CD4-positive, alpha-beta T cell treated with Interleukin-1 beta for 1 hour (primary cell): ENCODE results near the gene MTMR10.

ENCODE experiments used
- DNase-seq, 2 donors: peaks; one replicate each; pipeline ENCODE4 v3.0.0-alpha.2; 2020 to 2022

Gene MTMR10

DNA sequence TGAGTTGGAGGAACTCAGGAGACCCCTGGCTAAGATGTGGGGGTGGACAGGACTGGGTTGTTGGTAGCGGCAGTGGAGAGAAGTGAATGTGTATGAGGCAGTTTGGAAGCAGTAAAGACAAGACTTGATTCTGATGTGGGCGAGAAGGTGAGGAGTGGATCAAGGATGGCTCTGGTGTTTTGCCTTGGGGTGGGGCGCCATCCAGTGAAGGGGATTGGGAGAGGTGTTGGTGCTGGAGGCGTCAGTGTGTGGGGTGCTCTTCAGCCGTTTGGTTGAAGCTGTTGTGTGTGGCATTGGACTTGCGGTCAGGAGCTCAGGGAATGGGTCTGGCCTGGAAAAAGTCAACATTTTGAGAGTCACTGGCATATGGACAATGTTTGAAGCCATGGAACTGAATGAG is 74.4 kb downstream of the MTMR10 start:
- DNase-seq = no peak

DNA sequence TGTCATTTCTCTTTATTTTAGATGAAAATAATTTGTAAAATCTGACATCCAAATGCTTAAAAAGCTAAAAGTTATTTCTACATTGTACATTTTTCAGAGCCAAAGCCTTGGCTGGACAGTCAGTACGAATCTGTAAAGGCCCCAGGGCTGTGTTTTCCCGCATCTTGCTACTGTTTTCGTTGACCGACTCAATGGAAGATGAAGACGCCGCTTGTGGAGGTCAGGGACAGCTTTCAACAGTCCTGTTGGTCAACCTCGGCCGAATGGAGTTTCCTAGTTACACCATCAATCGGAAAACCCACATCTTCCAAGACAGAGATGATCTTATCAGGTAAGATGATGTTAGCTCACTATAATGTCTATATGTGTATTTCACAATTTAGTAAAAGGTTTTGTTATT is 77.7 kb downstream of the MTMR10 start:
- DNase-seq = no peak

DNA sequence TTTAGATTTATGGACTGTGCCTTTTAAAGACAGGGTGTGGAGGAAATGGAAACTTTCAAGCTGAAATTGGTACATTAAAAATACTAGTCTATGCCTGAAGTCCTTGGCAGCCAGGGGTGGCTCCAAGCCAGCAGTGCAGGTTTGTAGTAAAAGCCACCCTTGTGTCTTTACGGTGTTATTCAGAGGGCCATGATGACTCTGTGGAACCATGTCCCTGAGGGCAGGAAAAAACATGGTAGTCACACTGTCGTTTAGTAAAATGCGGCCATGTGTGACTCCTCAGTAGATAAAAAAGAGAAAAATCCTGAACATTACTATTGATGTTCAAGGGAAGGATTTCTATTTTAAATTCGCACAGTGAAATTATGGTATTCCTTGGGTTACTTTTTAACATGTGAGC is 85.1 kb downstream of the MTMR10 start:
- DNase-seq = no peak

- no peak for DNase-seq
These were observed 85.6 kb downstream of the MTMR10 start for GRCh38 chr15:30905821-30906220.

DNA sequence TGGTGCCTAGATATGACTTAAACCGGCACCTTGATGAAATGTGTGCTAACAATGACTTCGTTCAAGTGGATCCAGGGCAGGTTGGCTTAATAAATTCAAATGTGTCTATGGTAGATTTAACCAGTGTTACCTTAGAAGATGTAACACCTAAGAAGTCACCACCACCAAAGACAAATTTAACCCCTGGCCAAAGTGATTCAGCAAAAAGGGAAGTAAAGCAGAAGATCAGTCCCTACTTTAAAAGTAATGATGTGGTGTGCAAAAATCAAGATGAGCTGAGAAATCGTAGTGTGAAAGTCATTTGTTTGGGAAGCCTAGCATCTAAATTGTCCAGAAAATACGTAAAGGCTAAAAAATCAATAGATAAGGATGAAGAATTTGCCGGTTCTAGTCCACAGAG is 86.6 kb downstream of the MTMR10 start:
- no peak for DNase-seq

- DNase-seq = peak; percentile 66 to 75
These were observed 87.8 kb downstream of the MTMR10 start, which contains the start of gene FAN1 for GRCh38 chr15:30903497-30904187. FAN1 (plus strand) TSS chr15:30903915; CDS start chr15:30904664, 749 bp downstream.

- no peak for DNase-seq
These were observed 89.5 kb downstream of the MTMR10 start for GRCh38 chr15:30901889-30902288.

- no peak for DNase-seq
These were observed 95.2 kb downstream of the MTMR10 start for GRCh38 chr15:30896211-30896606.

GRCh38 chr15:30895461-30896210 is 95.8 kb downstream of the MTMR10 start:
- DNase-seq = no peak

GRCh38 chr15:30889196-30889595 is 102.2 kb downstream of the MTMR10 start:
- DNase-seq = no peak
